Caco-2 (cell line): ENCODE measurements around the gene SFMBT1. TPM values are rescaled to one million over a fixed set of nuclear protein-coding genes. Genes with fewer than 3 reads are reported as not detected.

ENCODE experiments used
- BruUV-seq: library from RNA; stranded (reverse); fragments of 400-500 nt; replicated peaks from 2 replicates; lab custom pipeline; 2021; lab: Mats Ljungman, UMichigan
- CTCF ChIA-PET: fragments of 300-600 bp; sonication (Branson Sonifier 250); formaldehyde crosslinking; loops from one replicate; lab custom pipeline; 2022; ENCODE audit warnings: antibody characterized with exemption; lab: Charles Lee
- POLR2A ChIA-PET: fragments of 300-600 bp; sonication (Branson Sonifier 250); formaldehyde crosslinking; loops from one replicate; lab custom pipeline; 2022; ENCODE audit warnings: antibody characterized with exemption; lab: Charles Lee
- DNase-seq, 2 experiments: peaks; one replicate each; pipeline versions ENCODE4 v3.0.0 to v3.0.0-alpha.2; 2020 to 2022
- H3K27me3 ChIP-seq: replicated peaks from 2 replicates; pipeline ENCODE4 v1.6.0; 2011; ENCODE audit warnings: low read length; ENCODE audit not compliant: control insufficient read depth, insufficient read depth
- H3K36me3 ChIP-seq: 2 replicates; pipeline ENCODE4 v1.5.1; 2011; ENCODE audit warnings: low read length; ENCODE audit not compliant: control insufficient read depth, insufficient read depth
- H3K4me1 ChIP-seq: fragments of 250-450 bp; sonication (Bioruptor Pico); 2 replicates; pipeline ENCODE4 v1.5.1; 2020; ENCODE audit warnings: mild to moderate bottlenecking
- H3K4me3 ChIP-seq: 2 replicates; pipeline ENCODE4 v1.5.1; 2011; ENCODE audit warnings: low read depth, mild to moderate bottlenecking, control low read depth, low read length
- H3K9me3 ChIP-seq: fragments of 250-450 bp; sonication (Bioruptor Pico); 2 replicates; pipeline ENCODE4 v1.5.1; 2020; ENCODE audit warnings: mild to moderate bottlenecking, moderate library complexity
- H3K27ac Mint-ChIP-seq: one replicate; pipeline ENCODE4 v1.8.0; 2022; ENCODE audit warnings: mixed read lengths; ENCODE audit not compliant: unreplicated experiment
- H3K27me3 Mint-ChIP-seq: one replicate; pipeline ENCODE4 v1.8.0; 2022; ENCODE audit warnings: mixed read lengths; ENCODE audit not compliant: insufficient read depth, unreplicated experiment
- H3K36me3 Mint-ChIP-seq: one replicate; pipeline ENCODE4 v1.8.0; 2022; ENCODE audit warnings: mild to moderate bottlenecking, mixed read lengths; ENCODE audit not compliant: insufficient read depth, unreplicated experiment
- H3K4me1 Mint-ChIP-seq: one replicate; pipeline ENCODE4 v1.8.0; 2022; ENCODE audit warnings: low read depth, mixed read lengths; ENCODE audit not compliant: unreplicated experiment
- H3K4me3 Mint-ChIP-seq: one replicate; pipeline ENCODE4 v1.8.0; 2022; ENCODE audit warnings: mild to moderate bottlenecking, moderate library complexity, mixed read lengths; ENCODE audit not compliant: unreplicated experiment
- H3K9me3 Mint-ChIP-seq: one replicate; pipeline ENCODE4 v1.8.0; 2022; ENCODE audit warnings: mixed read lengths; ENCODE audit not compliant: unreplicated experiment
- CTCF ChIP-seq, 2 experiments: fragments of 200-600 bp in 1 of 2; IDR thresholded peaks; 1 replicate in 1 of 2; 2 replicates in 1 of 2; pipeline versions ENCODE4 v1.5.1 to v1.8.0; 2011 to 2022; ENCODE audit warnings: antibody characterized with exemption in 1 of 2, control low read depth in 1 of 2, inconsistent platforms in 1 of 2, low read depth in 1 of 2, low read length in 1 of 2, mild to moderate bottlenecking in 1 of 2, moderate library complexity in 1 of 2; ENCODE audit not compliant: insufficient read depth in 1 of 2, severe bottlenecking in 1 of 2, unreplicated experiment in 1 of 2
- intact Hi-C: fragments of 100-400 bp; cut with micrococcal nuclease; formaldehyde crosslinking; loops from one replicate; pipeline ENCODE4 v1.10.0; 2022; ENCODE audit not compliant: unreplicated experiment
- total RNA-seq: library from RNA; stranded (reverse); gene quantifications from 2 replicates; pipeline ENCODE4 v1.2.3, GENCODE V29; 2022

Gene SFMBT1
- total RNA-seq, 1 experiment from 2014 or later = 45.3 TPM

- POLR2A ChIA-PET = no interaction called here
- no peaks in the 10 kb centered on the region for H3K9me3 Mint-ChIP-seq
- H3K27me3 Mint-ChIP-seq = no peaks in the 10 kb centered on the region
- DNase-seq = no peak
- no peaks in the 10 kb centered on the region for H3K4me1 Mint-ChIP-seq
- TF ChIP-seq CTCF (IDR thresholded peaks at IDR 0.05; ENCODE audit: insufficient read depth in 1 of 2, low read depth in 1 of 2, low read length in 1 of 2, severe bottlenecking in 1 of 2, unreplicated experiment in 1 of 2) = no peak
- Histone ChIP-seq H3K36me3 (peaks cover 6% of the 10 kb centered on the region), H3K4me3 (no peak overlapping the region), H3K4me1 (peaks cover 3% of the 10 kb centered on the region; the same call in 1 of the 2 replicates), H3K9me3 (no peaks in the 10 kb centered on the region), H3K27me3 (no peaks in the 10 kb centered on the region)
- intact Hi-C loops = no loop called here
- no peak overlapping the region for H3K27ac Mint-ChIP-seq
- CTCF ChIA-PET = no interaction called here
- no peak overlapping the region for H3K4me3 Mint-ChIP-seq
- no TSS peak for BruUV-seq
- H3K36me3 Mint-ChIP-seq = peaks cover 2% of the 10 kb centered on the region
Observed at GRCh38 chr3:53092216-53092615, 46.3 kb upstream of the SFMBT1 start.

- no peaks in the 10 kb centered on the region for H3K27me3 Mint-ChIP-seq
- no peak overlapping the region for H3K4me3 ChIP-seq
- H3K4me1 Mint-ChIP-seq = no peaks in the 10 kb centered on the region
- no peak overlapping the region for H3K4me3 Mint-ChIP-seq
- CTCF ChIA-PET = no interaction called here
- no peak overlapping the region for H3K27ac Mint-ChIP-seq
- no peak for DNase-seq
- H3K36me3 Mint-ChIP-seq = peaks cover 10% of the 10 kb centered on the region
- H3K4me1 ChIP-seq = peaks cover 3% of the 10 kb centered on the region; the same call in 1 of the 2 replicates
- H3K36me3 ChIP-seq = peaks cover 6% of the 10 kb centered on the region
- intact Hi-C loops = no loop called here
- H3K9me3 Mint-ChIP-seq = no peaks in the 10 kb centered on the region
- no TSS peak for BruUV-seq
- no peaks in the 10 kb centered on the region for H3K27me3 ChIP-seq
- no peak for TF ChIP-seq CTCF (IDR thresholded peaks at IDR 0.05; ENCODE audit: insufficient read depth in 1 of 2, low read depth in 1 of 2, low read length in 1 of 2, severe bottlenecking in 1 of 2, unreplicated experiment in 1 of 2)
- POLR2A ChIA-PET = no interaction called here
- no peaks in the 10 kb centered on the region for H3K9me3 ChIP-seq
Observed at GRCh38 chr3:53091011-53091410, 45.1 kb upstream of the SFMBT1 start.

- Histone ChIP-seq H3K9me3 (no peaks in the 10 kb centered on the region), H3K27me3 (no peaks in the 10 kb centered on the region), H3K4me3 (no peak overlapping the region), H3K36me3 (peaks cover 6% of the 10 kb centered on the region), H3K4me1 (peaks cover 10% of the 10 kb centered on the region)
- intact Hi-C loops = no loop called here
- H3K27me3 Mint-ChIP-seq = no peaks in the 10 kb centered on the region
- H3K4me3 Mint-ChIP-seq = no peak overlapping the region
- no peak for TF ChIP-seq CTCF (IDR thresholded peaks at IDR 0.05; ENCODE audit: insufficient read depth in 1 of 2, low read depth in 1 of 2, low read length in 1 of 2, severe bottlenecking in 1 of 2, unreplicated experiment in 1 of 2)
- no TSS peak for BruUV-seq
- no peak for DNase-seq
- POLR2A ChIA-PET = no interaction called here
- H3K4me1 Mint-ChIP-seq = peaks cover 3% of the 10 kb centered on the region
- no peak overlapping the region for H3K27ac Mint-ChIP-seq
- CTCF ChIA-PET = no interaction called here
- H3K9me3 Mint-ChIP-seq = no peaks in the 10 kb centered on the region
- H3K36me3 Mint-ChIP-seq = peaks cover 10% of the 10 kb centered on the region
Observed at GRCh38 chr3:53089511-53089910, 43.6 kb upstream of the SFMBT1 start.
